ENCODE results near the gene MOB2.
A peak's percentile ranks its signal among the peaks of the same experiment; 100 is the strongest.

The MOB2 gene

GRCh38 chr11:1484695-1485503, 1.7 kb downstream of the MOB2 start:
- DNase-seq, result no peak

- no peak for DNase-seq
Measured at GRCh38 chr11:1484061-1484671, 2.4 kb downstream of the MOB2 start.

GRCh38 chr11:1483445-1483961, 3.1 kb downstream of the MOB2 start:
- DNase-seq, result no peak

- no peak for DNase-seq
Measured at GRCh38 chr11:1482581-1483444, 3.8 kb downstream of the MOB2 start.

GRCh38 chr11:1481861-1482441, 4.6 kb downstream of the MOB2 start:
- DNase-seq, result no peak

- peak; percentile 15 for DNase-seq
Measured at GRCh38 chr11:1481483-1481825, 5.1 kb downstream of the MOB2 start.

GRCh38 chr11:1480555-1481482, 5.8 kb downstream of the MOB2 start:
- DNase-seq, result no peak

GRCh38 chr11:1480191-1480554, 6.4 kb downstream of the MOB2 start:
- no peak for DNase-seq

GRCh38 chr11:1479678-1480118, 6.9 kb downstream of the MOB2 start:
- no peak for DNase-seq

GRCh38 chr11:1479006-1479677, 7.4 kb downstream of the MOB2 start:
- DNase-seq, result no peak

GRCh38 chr11:1478544-1478943, 8.0 kb downstream of the MOB2 start:
- DNase-seq, result no peak

- DNase-seq, result no peak
Measured at GRCh38 chr11:1478011-1478410, 8.6 kb downstream of the MOB2 start.

- DNase-seq, result no peak
Measured at GRCh38 chr11:1476940-1477736, 9.4 kb downstream of the MOB2 start.

GRCh38 chr11:1475841-1476240, 10.7 kb downstream of the MOB2 start:
- no peak for DNase-seq

- DNase-seq, result no peak
Measured at GRCh38 chr11:1473786-1474185, 12.8 kb downstream of the MOB2 start.

GRCh38 chr11:1473011-1473628, 13.5 kb downstream of the MOB2 start:
- DNase-seq, result no peak

GRCh38 chr11:1472180-1473005, 14.2 kb downstream of the MOB2 start:
- DNase-seq, result no peak

- DNase-seq, result no peak
Measured at GRCh38 chr11:1471736-1472135, 14.8 kb downstream of the MOB2 start.

Measured in fibroblast of skin of back (primary cell).